Rectal smooth muscle tissue (tissue), 1 donor: ENCODE results near the gene CAVIN3.
A peak's percentile ranks its signal among the peaks of the same experiment; 100 is the strongest.

Experiments used
- H3K27ac ChIP-seq: one replicate; pipeline ENCODE4 v1.7.0; 2013; ENCODE audit warnings: low read depth, low read length, inconsistent platforms
- H3K27me3 ChIP-seq: one replicate; pipeline ENCODE4 v1.7.0; 2013; ENCODE audit warnings: low read length; ENCODE audit not compliant: control insufficient read depth, insufficient read depth
- H3K36me3 ChIP-seq: one replicate; pipeline ENCODE4 v1.7.0; 2013; ENCODE audit warnings: low read length; ENCODE audit not compliant: control insufficient read depth, insufficient read depth
- H3K4me1 ChIP-seq: one replicate; pipeline ENCODE4 v1.7.0; 2013; ENCODE audit warnings: low read length; ENCODE audit not compliant: control insufficient read depth, insufficient read depth
- H3K4me3 ChIP-seq: one replicate; pipeline ENCODE4 v1.7.0; 2013; ENCODE audit warnings: low read length
- H3K9ac ChIP-seq: one replicate; pipeline ENCODE4 v1.7.0; 2013; ENCODE audit warnings: low read length

The CAVIN3 gene

DNA sequence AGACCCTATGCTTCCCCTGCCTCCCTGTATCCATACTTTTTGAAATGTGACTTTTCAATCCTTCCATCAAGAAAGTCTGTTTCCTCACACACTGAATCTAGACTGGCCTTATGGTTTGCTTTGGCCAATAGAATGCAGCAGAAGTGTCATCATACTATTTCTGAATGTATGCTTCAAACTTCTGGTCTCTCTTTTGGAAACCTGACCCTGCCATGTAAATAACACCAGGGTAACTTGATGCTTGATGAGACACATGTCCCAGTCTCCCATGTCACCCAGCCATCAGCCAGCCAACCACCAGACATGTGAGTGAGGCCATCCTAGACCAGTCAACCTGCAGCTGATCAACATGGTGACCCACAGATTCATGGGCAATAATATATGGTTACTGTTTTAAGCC lies 29.7 kb upstream of the CAVIN3 start:
- H3K27ac ChIP-seq = no peak overlapping the region

GRCh38 chr11:6345366-6345765 lies 25.1 kb upstream of the CAVIN3 start:
- no peaks in the 10 kb centered on the region for H3K36me3 ChIP-seq
- H3K27me3 ChIP-seq = no peaks in the 10 kb centered on the region
- no peaks in the 10 kb centered on the region for H3K4me1 ChIP-seq
- H3K9ac ChIP-seq = no peak overlapping the region
- H3K27ac ChIP-seq = no peak overlapping the region
- H3K4me3 ChIP-seq = no peak overlapping the region

More for the DNA sequence above, 29.7 kb upstream of the CAVIN3 start:
- H3K27me3 ChIP-seq = no peaks in the 10 kb centered on the region
- H3K4me1 ChIP-seq = no peaks in the 10 kb centered on the region
- H3K9ac ChIP-seq = no peak overlapping the region
- no peaks in the 10 kb centered on the region for H3K36me3 ChIP-seq
- no peak overlapping the region for H3K4me3 ChIP-seq

DNA sequence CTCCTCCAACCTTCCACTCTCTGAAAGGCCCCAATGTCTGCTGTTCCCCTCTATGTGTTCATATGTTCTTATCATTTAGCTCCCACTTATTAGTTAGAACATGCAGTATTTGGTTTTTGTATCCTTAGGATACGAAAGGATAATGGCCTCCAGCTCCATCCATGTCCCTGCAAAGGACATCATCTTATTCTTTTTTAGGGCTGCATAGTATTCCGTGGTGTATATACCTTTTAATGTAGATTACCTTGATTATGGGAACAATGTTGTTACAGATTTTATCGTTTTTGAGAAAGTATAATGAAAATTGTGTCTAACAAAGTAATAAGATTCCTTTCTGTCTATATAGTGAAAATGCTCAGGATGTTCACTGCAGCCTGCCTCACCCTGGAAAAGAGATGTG lies 16.0 kb upstream of the CAVIN3 start:
- Histone ChIP-seq H3K36me3 (no peaks in the 10 kb centered on the region), H3K9ac (no peak overlapping the region), H3K27me3 (no peaks in the 10 kb centered on the region), H3K4me1 (no peaks in the 10 kb centered on the region), H3K27ac (no peak overlapping the region), H3K4me3 (no peak overlapping the region)

DNA sequence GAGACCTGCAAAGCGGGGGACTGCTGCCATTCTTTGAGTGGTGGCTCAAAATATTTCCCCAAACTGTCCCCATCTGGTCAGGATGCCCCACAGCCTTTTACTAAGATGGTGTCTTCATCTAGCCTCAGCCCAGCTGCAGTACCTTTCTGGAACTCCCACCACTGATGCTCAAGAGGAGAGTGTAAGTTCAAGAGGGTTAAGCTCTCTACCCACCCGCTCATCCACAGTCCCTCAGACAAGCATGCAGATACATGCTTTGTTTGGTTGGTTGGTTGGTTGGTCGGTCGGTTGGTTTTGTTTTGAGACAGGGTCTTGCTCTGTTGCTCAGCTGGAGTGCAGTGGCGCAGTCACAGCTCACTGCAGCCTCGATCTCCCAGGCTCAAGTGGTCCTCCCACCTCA lies 14.5 kb upstream of the CAVIN3 start:
- H3K27ac ChIP-seq = no peak overlapping the region
- H3K36me3 ChIP-seq = no peaks in the 10 kb centered on the region
- H3K4me3 ChIP-seq = no peak overlapping the region
- no peaks in the 10 kb centered on the region for H3K27me3 ChIP-seq
- H3K4me1 ChIP-seq = no peaks in the 10 kb centered on the region
- no peak overlapping the region for H3K9ac ChIP-seq

DNA sequence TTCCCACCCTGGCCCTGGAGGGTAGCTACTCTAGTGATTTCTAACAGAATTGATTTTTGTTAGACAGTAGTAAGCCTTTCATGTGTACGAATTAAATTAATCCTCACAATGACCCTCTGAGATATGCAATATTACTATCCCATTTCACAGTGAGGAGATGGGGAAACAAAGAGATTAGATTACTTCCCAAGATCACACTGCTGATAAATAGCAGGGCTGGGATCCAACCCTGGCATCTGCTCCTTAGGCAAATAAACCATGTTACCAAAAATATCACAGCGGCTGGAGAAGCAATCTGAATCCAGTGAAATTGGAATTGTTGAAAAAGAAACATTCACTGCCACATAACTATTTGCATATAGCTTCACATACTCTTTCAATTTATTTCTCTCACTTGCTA lies 12.8 kb upstream of the CAVIN3 start:
- Histone ChIP-seq H3K9ac (no peak overlapping the region), H3K4me3 (no peak overlapping the region), H3K36me3 (no peaks in the 10 kb centered on the region), H3K4me1 (no peaks in the 10 kb centered on the region), H3K27ac (no peak overlapping the region), H3K27me3 (no peaks in the 10 kb centered on the region)

- no peak overlapping the region for H3K4me3 ChIP-seq
- no peak overlapping the region for H3K9ac ChIP-seq
- no peaks in the 10 kb centered on the region for H3K36me3 ChIP-seq
- H3K27ac ChIP-seq = no peak overlapping the region
- no peaks in the 10 kb centered on the region for H3K4me1 ChIP-seq
- no peaks in the 10 kb centered on the region for H3K27me3 ChIP-seq
Observed at GRCh38 chr11:6332066-6332465, 11.8 kb upstream of the CAVIN3 start.

GRCh38 chr11:6328321-6328720 lies 8.0 kb upstream of the CAVIN3 start:
- H3K27ac ChIP-seq = no peak overlapping the region
- H3K9ac ChIP-seq = no peak overlapping the region
- H3K4me1 ChIP-seq = no peaks in the 10 kb centered on the region
- H3K27me3 ChIP-seq = no peaks in the 10 kb centered on the region
- no peak overlapping the region for H3K4me3 ChIP-seq
- no peaks in the 10 kb centered on the region for H3K36me3 ChIP-seq

GRCh38 chr11:6327806-6328205 lies 7.5 kb upstream of the CAVIN3 start:
- Histone ChIP-seq H3K9ac (no peak overlapping the region), H3K4me3 (no peak overlapping the region), H3K36me3 (no peaks in the 10 kb centered on the region), H3K27me3 (no peaks in the 10 kb centered on the region), H3K4me1 (no peaks in the 10 kb centered on the region), H3K27ac (no peak overlapping the region)

DNA sequence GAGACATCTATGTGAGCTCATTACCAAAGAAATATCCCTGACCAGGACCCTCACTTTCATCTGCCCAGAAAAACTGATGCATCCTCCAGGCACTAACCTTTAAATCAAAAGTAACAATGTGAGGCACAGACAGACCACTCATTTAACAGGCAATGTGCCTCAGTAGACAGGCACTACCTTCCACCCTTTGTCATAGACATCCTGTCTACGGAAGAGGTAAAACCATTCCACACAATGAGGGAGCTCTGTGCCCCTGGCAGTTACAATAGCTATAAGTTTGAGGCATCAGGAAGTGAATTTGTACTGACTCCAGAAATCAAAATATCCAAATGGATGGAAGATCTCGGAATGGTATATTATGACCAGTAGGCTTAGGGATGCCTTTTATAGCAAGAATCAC lies 6.7 kb upstream of the CAVIN3 start:
- H3K27ac ChIP-seq = no peak overlapping the region
- no peaks in the 10 kb centered on the region for H3K27me3 ChIP-seq
- H3K36me3 ChIP-seq = no peaks in the 10 kb centered on the region
- peaks cover 1% of the 10 kb centered on the region for H3K4me1 ChIP-seq
- no peak overlapping the region for H3K9ac ChIP-seq
- H3K4me3 ChIP-seq = no peak overlapping the region

DNA sequence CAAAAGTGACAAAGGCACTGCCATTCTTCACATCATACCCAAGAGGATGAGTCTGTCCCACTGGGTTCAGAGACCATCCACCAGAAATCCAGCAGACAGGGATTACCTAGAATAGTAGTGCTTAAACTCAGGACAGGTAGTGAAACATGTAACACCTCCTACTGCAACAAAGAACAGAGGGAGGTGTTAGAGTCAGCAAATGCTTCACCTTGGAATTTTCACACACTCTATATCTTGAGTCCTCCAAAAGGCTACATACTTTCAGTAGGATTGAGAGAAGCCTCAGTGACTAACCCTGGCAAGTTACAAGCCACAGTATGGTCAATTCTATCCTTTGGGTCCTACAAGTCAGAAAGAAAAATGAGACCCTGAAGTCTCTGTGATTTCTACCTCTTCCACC lies 6.0 kb upstream of the CAVIN3 start:
- Histone ChIP-seq H3K9ac (no peak overlapping the region), H3K27ac (no peak overlapping the region), H3K4me3 (no peak overlapping the region), H3K36me3 (no peaks in the 10 kb centered on the region), H3K27me3 (no peaks in the 10 kb centered on the region), H3K4me1 (peaks cover 7% of the 10 kb centered on the region)

DNA sequence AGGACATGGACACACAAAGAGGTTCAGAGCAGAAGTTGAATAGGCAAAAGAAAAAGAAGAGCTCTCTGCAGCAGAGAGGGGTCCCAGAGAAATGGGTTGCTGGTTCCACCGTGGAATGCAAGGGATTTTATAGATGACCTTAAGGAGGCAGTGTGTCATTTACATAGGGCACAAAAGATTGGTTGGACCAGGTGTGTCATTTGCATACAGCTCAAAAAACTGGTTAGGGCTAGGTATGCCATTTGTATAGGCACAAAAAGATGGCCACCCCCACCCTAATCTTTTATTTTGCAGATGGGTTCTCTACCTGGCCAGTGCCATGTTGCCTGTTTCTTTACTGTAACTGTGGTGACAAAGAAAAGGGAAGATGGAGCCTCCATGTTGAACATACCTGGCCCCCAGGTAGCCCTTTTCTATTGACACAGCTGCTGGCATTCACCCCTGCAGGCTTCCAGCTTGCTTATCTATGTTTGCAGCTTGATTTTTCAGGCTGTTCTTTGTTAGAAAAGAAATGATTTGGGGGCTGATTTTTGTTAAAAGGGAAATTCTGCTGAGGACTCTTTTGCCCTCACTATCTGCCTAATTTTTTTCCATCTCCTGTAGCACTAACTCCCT lies 3.1 kb upstream of the CAVIN3 start:
- Histone ChIP-seq H3K4me1 (peaks cover 16% of the 10 kb centered on the region), H3K27ac (no peak overlapping the region), H3K4me3 (no peak overlapping the region), H3K36me3 (no peaks in the 10 kb centered on the region), H3K9ac (no peak overlapping the region), H3K27me3 (peaks cover 2% of the 10 kb centered on the region)

DNA sequence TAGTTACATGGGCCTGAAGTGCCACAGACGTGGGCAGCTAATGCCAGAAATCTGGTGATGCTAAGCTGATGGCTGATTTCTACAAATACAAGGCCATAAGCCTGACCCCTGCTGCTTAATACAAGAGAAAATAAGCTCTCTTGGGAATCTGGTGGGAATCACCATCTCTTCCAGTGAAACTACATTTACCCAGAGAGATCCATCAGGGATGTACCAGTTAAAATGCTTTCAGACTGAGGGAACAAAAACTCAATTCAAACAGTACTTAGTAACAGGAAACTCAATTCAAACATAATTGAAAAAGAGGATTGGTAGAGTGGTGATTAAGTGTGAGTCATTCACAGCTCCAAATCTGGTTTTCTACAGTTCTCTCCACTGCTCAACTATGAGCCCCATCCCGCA lies 1.7 kb upstream of the CAVIN3 start:
- peak overlapping the region; percentile 99 for H3K27ac ChIP-seq
- no peak overlapping the region for H3K9ac ChIP-seq
- H3K4me1 ChIP-seq = peaks cover 25% of the 10 kb centered on the region
- H3K36me3 ChIP-seq = no peaks in the 10 kb centered on the region
- H3K27me3 ChIP-seq = peaks cover 2% of the 10 kb centered on the region
- H3K4me3 ChIP-seq = no peak overlapping the region

GRCh38 chr11:6321356-6321755 lies 1.1 kb upstream of the CAVIN3 start:
- peaks cover 2% of the 10 kb centered on the region for H3K27me3 ChIP-seq
- no peaks in the 10 kb centered on the region for H3K36me3 ChIP-seq
- peak overlapping the region; percentile 85 for H3K4me3 ChIP-seq
- H3K27ac ChIP-seq = peak overlapping the region; percentile 99
- no peak overlapping the region for H3K9ac ChIP-seq
- H3K4me1 ChIP-seq = peaks cover 25% of the 10 kb centered on the region
